ENCODE data around the gene PLEKHA5.
"Not testable (repeated sequence)": the region's sequence is repeated elsewhere in the genome, so short reads cannot be mapped to it uniquely, and the experiment has no call there.

Gene PLEKHA5

DNA sequence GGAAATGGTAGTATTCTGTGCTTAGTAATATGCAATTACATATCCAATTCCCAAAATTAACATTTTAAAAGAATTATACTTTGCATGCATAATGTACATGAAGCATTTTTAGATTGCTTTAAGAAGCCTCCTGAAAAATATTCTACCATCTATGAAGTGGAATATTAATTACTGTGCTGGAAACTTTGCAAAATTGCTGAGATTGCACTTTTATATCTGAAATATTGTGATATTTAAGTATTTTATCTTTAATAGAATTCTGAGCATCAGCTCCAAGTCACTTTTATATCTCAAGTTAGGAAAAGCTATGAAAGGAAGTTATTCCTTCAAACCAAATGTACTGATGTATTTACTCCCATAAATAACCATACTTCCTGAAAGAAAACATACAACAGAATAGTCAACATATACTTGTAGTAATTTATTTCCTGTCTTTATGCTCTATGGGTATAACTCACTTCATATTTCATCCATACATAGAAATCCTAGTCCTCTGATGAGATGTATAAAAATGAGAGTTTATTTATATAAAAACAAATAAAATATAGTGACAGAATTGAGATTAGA, 152.7 kb downstream of the PLEKHA5 start:
- no peak for DNase-seq (ENCODE audit: low spot score)

DNA sequence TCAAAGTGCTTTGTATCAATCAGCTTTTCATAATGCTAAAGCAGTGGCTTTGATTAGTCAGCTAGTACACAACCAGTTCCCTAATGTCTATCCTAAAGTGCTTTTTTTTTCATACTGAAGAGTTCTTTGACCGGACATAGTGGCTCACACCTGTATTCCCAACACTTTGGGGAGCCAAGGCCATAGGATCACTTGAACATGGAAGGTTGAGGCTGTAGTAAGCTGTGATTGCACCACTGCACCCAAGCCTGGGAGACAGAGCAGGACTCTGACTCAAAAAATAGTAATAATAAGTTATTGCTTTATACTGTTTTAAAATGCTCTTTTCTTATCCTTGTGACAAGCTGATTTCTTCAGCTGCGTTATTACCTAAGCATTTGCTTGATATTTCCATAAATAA, 155.1 kb downstream of the PLEKHA5 start:
- no peak for DNase-seq (ENCODE audit: low spot score)

DNA sequence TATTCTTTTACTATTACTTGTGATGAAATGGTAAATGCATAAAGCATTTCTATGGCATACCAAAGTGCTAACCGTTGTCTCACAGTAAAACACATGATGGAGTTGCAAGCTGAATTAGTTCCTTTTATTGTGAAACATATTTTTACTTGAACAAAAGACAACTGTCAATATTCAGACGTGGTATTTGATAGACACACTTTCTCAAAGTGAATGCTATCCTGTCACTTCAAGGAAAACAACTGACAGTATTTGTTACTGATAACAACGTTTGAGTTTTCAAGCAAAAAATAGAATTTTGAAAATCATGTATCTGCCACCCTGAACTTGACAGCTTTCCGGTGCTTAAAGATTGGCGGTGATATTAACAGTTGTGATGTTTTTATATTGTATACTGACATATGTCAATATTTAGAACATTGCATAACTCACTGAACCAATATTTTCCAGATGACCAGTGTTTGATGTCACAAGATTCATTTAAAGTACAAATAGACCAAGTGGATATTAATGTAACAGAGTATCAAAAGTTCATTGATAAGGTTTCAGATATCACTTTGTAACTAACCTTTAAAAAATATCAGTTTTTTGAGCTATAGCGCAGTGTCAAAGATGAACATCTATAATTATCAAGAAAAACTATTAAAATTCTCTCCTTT, 156.4 kb downstream of the PLEKHA5 start:
- no peak for DNase-seq (ENCODE audit: low spot score)

DNA sequence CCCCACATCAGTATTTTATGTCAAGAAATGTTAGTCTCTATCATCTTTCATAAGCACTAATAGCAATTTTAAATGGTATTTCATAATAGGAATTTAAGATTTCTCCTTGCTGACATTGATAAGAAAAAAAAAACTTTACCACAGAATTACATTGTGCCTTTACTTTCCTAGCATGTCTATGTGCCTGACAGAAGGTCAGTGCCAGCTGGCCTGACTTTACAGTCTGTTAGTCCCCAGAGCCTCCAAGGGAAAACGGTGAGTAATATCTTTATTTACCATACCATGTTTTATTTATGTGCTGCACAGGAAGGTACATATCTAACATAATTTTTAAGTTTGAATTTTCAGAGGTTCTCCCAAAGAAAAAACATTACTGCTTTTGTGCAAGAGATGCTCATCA, 157.8 kb downstream of the PLEKHA5 start:
- DNase-seq (ENCODE audit: low spot score) = no peak

DNA sequence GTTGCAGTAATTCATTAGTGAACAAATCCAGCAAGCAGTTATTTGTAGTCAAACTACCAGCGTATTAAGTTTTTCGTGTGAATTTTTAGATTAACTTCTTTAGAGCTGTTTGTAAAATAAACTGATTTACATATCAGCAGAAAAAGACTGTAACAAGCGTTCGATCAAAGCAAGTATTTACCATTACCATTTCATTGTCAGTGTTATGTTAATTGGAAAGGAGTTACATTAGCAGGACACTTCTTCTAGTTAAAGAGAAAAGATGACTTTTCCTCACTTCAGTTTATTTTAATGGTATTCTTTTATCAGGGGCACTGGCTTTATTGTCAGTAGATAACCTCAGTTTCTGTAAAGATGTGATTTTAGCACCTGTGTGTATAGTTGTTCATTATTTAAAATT, 158.6 kb downstream of the PLEKHA5 start:
- DNase-seq (ENCODE audit: low spot score) = no peak

DNA sequence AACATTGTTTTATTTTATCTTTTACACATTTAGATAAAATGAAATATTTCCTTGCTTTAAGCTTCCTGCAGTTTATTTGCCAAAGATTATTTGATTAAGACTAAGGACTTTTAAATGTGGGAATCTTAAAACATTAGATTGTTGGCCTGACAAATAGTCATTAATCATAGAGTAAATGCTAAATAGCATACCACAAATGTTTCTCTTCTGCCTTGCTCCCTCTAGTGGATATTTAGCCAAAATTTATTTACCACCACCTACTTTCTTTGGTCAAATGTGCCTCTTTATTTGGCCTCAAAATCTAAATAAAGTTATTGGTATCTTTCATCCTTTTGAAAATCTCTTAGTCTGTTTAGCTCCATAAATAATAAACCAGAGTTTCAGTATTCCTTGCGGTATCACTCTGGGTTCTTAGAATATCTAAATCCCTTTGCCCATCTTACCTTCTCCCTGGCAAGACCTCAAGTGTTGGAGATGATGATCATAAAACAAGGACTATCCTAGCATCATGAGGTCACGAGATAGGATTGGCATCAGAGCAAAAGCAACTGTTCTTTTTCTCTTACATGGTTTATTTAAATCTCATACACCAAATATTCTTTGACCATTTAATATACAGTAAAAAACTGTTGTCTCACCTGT, 159.2 kb downstream of the PLEKHA5 start:
- peak; percentile 6 for DNase-seq (ENCODE audit: low spot score)

DNA sequence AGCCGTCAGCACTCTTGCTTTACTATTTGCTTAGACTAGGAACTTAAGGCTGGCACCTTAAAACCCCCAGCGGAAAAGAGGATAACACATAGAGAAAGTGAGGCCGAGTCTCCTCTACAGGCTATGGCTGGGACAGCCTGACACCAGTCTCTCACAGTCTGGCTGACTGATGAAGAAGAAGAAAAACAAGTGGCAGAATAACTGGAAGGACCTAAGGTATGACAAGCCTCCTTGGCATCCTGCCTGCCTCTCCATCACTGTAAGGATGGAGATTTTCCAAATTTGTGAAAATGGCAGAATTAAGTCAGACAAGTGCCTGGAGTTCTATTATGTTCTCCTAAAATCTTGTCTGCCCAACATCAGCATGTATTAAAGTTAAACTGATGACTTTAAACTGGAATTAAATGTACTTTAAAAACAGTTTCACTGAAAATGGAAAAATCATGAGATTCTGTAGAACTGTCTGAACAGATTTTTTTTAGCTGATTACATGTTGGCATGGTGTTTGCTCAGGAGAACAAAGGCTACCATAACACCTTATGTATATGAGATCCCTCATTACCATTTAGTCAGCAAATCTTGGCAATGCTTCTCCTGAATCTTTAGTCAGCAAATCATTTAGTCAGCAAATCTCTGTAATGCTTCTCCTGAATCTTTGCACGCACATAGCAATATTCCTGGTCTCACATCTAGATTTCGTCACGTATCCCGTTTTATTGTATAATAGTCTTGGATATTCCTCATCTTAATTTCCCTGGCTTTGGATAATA, 169.5 kb downstream of the PLEKHA5 start:
- no peak for DNase-seq (ENCODE audit: low spot score)

DNA sequence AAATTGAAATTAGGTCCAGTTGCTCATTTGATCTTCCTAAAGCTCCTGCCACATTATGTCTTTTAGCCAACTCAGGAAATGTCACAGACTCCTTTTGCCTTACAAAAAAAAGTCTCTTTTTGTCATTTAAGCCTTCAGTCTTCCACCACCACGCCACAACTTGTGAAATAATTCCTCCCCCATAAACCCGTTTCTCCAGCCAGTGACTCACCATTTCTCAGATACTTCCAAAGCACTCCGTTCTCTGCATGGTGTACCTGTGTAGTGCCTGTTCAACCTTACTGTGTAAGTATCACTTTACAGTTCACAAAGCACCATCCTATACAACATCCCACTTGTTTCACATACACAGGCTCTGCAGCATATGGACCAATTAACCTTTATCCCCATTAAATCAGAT, 170.2 kb downstream of the PLEKHA5 start:
- no peak for DNase-seq (ENCODE audit: low spot score)

DNA sequence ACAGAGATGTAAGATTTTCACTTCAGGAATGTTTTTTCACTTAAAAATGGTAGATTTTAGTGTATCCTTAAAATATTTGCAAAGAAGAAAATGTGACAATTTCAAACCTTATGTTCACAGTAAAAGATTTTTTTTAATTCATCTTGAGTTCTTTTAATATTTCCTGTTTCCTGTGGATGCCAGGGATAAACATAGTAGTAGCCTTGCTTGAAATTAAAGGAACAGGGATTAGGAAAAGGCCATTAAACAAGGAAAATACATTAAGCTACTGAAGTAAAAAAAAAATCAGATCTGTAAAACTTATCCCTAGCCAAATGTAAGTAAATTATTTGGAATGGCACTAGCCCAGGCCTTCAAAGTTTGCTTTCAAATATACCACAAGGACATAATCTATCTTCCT, 171.7 kb downstream of the PLEKHA5 start:
- no peak for DNase-seq (ENCODE audit: low spot score)

DNA sequence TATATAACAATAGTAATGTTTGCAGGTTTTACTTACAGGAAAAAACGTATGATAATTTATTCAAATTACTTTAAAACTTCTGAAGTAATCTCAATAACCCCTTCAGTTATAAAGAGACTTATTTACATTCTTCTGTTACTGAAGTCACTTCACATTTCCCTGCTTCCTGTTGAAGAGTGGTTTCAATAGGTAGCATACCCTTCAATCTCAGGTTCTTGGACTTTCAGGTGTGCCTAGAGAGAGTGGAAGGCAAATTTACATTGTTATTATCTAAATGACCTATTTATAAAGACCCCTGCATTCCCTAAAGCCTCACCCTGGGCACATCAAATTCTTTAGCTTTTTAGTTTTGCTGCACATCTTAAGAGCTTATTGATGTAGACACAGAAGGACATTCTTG, 172.2 kb downstream of the PLEKHA5 start:
- DNase-seq (ENCODE audit: low spot score) = no peak

DNA sequence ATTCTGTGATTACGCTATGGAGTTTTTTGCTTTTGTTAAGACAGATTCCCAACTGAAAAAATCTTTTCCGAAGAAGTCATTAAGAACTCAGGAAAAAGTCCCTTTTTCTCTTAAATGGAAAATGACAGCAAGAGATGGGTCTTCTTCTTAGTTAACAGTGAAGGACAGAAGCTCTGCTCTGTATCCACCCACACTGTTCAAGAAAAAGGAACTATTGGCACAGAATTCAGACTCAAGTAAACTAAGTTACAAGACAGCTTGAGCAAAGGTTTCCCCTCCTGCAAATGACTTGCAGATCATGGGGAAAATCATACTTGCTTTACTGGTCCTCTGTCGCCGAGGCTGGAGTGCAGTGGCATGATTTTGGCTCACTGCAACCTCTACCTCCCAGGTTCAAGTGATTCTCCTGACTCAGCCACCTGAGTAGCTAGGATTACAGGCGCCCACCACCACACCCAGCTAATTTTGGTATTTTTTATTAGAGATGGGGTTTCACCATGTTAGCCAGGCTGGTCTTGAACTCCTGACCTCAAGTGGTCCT, 172.6 kb downstream of the PLEKHA5 start:
- no peak for DNase-seq (ENCODE audit: low spot score)

DNA sequence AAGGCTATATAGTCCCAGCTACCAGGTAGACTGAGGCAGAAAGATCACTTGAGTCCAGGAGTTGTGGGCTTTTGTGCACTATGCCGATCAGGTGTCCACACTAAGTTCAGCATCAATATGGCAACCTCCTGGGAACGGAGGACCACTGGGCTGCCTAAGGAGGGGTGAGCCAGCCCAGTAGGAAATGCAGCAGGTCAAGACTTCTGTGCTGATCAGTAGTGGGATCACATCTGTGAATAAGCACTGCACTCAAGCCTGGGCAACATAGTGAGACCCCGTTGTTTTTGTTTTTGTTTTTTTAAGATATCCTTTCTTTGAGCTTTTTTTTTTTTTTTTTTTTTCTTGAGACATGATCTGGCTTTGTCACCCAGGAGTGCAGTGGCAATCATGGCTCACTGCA, 174.0 kb downstream of the PLEKHA5 start:
- DNase-seq (ENCODE audit: low spot score) = no peak

DNA sequence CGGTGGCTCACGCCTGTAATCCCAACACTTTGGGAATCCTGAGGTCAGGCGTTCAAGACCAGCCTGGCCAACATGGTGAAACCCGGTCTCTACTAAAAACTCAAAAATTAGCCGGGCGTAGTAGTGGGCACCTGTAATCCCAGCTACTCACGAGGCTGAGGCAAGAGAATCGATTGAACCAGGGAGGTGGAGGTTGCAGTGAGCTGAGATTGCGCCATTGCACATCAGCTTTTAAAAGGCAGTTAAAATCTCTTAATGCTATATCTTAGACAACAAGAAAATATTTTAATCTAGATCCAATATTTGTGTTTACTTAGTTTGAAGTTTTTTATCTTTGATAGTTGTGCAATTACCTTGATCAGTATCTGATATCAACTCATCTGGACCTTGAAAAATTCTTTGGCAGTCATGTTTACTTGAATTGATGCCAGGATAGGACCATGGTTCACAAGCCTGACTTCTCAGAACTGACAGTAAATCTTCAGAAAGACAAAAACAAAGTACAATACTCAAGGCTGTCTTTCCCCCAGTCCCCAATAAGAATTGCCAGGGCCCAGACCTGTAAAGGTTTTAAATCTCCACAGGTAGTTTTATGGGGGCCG, 174.7 kb downstream of the PLEKHA5 start:
- DNase-seq (ENCODE audit: low spot score) = no peak

DNA sequence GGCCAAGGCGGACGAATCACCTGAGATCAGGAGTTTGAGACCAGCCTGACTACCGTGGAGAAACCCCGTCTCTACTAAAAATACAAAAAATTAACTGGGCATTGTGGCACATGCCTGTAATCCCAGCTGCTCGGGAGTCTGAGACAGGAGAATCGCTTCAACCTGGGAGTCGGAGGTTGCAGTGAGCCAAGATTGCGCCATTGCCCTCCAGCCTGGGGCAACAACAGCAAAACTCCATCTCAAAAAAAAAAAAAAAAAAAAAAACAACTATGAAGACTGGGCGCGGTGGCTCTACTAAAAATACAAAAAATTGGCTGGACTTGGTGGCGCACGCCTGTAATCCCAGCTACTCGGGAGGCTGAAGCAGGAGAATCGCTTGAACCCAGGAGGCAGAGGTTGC, 176.1 kb downstream of the PLEKHA5 start:
- DNase-seq (ENCODE audit: low spot score) = not testable (repeated sequence)

DNA sequence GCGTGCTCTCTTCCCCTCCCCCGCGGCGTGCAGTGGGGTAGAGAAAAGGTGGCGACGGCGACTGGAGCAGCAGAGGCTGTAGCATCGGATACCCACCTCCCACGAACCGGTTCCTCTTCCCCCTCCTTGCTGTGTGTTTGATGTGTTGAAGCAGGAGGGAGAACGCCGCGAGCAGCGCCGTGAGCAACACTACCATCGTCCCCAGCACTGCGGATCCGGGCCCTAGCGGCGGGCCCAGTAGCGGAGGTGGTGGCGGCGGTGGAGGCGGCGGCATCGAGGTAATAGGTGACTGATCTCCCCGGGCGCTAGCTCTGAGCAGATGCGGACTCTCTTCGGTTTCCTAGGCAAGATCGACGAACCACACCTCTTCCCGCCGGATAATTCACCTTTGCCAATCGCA, 176.8 kb downstream of the PLEKHA5 start:
- DNase-seq (ENCODE audit: low spot score) = no peak

DNA sequence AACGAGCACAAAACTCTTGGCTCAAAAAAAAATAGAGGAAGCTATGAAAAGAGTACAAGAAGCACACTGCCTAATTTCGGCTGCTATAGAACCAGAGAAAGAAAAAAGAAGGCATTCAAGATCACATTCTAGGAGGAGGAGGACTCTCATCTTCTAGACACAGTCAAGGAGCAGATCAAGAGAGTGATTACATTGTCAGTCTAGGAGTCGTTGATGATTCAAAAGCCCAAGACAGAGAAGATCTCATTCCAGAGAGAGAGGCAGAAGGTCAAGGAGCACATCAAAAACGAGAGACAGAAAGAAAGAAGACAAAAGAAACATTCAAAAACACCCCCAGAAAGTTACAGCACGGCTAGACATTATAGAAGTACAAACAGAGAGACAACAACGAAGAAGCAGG, 177.9 kb downstream of the PLEKHA5 start:
- no peak for DNase-seq (ENCODE audit: low spot score)

DNA sequence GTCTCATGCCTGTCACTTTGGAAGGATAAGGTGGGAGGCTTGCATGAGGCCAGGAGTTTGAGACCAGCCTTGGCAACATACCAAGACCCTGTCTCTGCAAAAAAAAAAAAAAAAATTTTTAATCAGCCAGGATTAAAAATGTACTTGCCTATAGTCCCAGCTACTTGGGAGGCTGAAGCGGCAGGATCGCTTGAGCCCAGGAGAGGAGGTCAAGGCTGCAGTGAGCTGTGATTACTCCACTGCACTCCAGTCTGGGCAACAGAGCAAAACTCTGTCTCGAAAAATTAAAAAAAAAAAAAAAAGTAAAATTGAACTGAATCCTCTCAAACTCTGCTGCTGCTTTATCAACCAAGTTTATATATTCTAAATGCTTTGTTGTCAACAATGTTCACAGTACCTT, 181.6 kb downstream of the PLEKHA5 start:
- no peak for DNase-seq (ENCODE audit: low spot score)

DNA sequence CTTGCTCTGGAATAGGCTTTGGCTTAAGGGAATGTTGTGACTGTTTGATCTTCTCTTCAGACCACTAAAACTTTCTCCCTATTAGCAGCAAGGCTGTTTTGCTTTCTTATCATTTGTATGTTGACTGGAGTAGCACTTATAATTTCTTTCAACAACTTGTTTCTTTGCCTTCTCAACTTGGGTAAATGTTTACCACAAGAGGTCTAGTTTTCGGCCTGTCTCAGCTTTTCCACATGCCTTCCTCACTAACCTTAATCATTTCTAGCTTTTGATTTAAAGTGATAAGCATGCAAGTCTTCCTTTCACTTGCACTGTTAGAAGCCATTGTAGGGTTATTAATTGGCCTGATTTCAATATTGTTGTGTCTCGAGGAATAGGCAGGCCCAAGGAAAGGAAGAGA, 183.1 kb downstream of the PLEKHA5 start:
- DNase-seq (ENCODE audit: low spot score) = no peak

DNA sequence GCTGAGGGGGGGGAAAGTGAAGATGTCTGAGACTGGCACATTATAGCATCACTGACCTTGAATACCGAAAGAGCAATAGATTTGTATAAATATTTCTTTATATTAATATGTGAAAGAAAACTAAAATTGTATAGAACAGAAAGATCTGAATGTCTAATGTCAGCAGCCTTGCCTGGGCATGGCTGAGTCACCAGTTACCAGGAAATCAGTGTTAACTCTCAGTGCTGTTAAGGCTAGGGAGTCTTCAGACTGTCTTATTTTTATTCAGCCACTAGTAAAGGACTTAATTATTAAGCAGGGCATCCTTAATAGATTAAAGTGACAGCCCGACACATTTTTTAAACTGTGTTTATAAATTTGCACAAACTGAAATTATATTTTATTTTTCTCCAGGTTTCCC, 186.9 kb downstream of the PLEKHA5 start:
- no peak for DNase-seq (ENCODE audit: low spot score)

DNA sequence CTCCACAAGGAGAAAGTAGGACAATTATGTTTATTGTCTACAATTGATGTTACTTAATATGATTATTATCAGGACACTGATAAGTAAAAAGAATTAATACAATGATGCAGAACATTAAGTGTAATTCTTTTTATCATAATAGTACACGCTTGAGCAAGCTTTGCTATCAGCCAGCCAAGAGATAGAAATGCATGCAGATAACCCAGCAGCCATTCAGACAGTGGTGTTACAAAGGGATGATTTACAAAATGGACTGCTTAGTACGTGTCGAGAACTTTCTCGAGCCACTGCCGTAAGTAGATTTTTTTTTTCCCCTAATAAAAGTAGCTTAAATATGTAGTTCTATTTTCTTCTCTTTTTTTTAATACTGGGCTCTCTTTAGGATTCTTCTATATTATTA, 192.8 kb downstream of the PLEKHA5 start:
- DNase-seq (ENCODE audit: low spot score) = no peak

DNA sequence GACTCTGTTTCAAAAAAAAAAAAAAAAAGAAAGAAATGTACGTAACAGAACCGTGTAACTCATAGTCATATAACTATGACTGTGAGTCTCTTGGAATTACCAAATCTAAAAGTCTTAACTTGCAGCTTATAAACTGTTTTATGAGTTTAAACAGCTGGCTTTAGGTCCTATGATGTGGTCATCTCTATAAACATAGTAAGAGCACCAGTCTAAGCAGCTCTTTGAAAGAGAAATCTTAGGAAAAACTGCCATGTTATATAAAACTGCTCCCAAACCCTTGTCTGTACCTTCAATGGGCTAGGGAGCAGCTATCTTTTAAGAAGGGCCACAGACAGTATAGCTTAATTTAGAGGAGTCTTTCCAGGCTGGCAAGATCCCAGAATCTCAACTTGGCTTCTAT, 194.3 kb downstream of the PLEKHA5 start:
- DNase-seq (ENCODE audit: low spot score) = no peak

DNA sequence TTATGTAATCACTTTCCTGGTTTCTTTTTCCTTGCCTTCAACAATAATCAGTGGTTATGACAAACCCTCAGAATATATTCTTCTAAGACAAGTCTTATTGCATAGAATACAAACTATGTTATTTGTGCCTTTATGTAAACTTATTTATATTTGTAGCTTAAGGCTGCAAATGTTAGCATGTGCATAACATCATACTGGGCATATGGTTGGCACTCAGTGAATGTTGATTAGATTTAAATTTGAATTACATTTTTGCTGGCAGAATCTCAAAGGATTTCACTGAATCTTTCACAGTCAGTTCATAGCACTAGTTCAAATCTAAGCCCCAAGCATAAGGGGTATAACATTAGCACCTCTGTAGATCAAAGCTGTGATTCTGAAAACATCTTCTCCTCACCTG, 196.6 kb downstream of the PLEKHA5 start:
- DNase-seq (ENCODE audit: low spot score) = no peak
